HTR-8/SVneo (cell line): Measurements from ENCODE around the gene MAL.

Source experiments
- DNase-seq: peaks from one replicate; pipeline ENCODE4 v3.0.0; 2011; ENCODE audit warnings: low spot score, mixed read lengths; ENCODE audit not compliant: insufficient read length
- FAIRE-seq: peaks from 2 replicates; lab custom pipeline; 2011; peaks lifted over from hg19 to GRCh38; lab: Jason Lieb, UNC

MAL gene

DNA sequence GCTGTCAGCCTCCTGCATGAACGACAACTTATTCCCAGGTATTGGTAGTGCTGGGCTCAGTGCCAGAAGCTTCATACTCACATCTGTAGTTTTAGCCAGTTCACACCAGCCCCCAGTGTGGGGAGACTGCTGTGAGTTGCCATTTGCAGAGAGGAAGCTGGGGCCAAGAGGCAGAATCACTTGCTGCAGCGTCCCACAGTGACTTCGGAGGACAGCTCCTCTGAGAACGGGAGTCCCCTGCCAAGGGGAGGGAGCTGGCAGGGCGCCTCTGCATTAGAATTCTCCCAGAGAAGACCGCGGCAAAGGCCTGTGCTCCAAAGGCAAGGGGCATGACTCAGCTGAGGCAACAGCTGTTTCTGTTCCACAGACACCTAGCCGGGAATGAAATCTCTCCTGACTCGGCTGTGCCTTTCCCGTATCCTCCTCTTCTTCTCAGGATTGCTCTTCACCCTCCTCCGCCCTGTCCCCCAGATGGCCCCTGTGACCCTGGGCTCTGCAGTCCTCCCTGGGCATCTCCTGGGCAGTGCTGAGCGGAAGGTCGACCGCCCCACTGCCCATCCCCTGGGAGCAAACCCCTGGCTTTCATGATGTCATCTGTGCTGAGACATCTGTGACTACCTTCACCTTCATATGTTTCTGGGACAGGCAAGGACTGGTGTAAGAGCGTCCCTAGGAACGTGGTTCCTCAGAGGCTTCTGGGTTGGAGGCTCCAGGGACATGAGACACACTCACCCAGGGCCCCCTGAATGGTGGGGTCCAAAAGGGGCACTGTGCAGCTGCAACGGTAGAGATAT, 18.0 kb downstream of the MAL start:
- FAIRE-seq (peak; percentile 31), DNase-seq (peak; percentile 57)

DNA sequence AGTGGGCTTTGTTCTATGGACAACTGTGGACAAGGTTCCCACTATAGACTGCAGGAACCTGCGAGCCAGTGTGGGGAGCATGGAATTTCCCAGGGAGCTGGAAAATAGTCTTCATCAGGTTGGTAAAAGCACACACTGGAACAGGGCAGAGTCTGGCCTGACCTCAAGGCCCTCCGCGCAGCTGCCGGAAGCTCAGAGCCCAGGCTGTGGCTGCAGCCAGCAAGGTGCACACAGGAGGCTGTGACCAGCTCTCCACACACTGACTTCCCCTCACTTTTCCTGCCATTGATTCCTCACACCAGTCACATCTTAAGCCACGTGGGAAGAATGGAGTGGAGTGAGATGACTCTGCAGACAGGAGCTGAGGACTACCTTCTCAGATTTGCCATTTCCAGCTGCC, 19.1 kb downstream of the MAL start:
- no peak for FAIRE-seq
- no peak for DNase-seq

DNA sequence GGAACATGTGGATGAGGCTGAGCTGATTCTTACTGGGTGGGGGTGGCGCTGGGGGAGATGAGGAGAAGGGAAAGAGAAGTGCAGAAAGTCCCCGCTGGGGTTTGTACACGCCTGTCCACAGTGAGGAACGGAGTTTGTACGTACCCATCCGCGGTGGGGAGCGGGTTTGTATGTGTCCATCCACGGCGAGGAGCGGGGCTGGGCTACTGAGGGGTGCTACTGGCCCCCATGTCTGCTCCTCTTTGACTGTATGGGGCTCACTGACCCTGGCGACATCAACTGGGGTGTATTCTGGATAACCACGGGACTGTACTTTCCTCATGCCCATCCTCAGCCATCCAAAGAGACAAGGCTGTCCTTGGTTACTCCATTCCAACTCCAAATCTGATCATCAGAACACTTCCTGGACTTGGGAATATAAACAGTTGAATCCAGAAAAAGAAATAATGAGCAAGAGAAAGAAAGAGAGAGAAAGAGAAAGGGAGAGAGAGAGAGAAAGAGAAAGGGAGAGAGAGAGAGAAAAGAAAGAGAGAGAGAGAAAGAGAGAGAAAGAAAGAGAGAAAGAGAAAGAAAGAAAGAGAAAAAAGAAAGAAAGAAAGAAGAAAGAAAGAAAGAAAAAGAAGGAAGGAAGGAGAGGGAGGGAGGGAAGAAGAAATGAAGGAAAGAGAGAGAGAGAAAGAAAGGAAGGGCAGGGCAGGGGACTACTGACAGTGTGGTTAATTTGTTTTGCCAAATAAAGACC, 21.0 kb downstream of the MAL start:
- DNase-seq (no peak), FAIRE-seq (no peak)

DNA sequence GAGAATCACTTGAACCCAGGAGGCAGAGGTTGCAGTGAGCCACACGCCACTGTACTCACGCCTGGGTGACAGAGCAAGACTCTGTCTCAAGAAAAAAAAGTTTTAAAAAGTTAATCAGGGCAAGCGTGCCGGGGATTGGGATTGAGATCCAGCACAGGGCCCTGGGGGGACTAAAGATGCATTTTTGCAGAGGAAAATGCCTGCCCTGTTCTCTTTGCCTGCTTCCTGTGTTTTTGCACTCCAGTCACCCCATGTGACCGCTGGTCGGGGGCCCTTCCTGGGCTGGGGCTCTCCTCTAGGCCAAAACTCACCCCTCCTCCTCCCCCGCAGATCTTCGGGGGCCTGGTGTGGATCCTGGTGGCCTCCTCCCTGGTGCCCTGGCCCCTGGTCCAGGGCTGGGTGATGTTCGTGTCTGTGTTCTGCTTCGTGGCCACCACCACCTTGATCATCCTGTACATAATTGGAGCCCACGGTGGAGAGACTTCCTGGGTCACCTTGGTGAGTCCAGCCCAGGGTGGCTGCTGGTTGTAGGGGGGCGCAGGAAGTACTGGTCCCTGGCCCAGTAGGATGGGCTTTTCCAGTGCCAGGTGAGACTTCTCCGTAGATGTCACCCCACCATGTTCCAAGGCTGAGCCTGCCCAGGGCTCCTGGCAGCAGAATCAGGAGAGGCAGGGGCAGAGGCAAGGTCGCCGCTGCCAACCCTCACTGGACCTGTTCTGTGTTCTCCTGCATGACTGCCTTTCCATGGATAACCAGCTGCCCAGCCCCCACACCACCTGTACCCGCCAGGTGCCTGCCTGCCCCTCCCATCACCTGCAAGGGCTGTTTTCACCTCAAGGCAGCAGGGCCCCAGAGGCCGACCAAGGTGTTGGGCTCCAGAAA, 22.4 kb downstream of the MAL start:
- DNase-seq: no peak
- FAIRE-seq: no peak

DNA sequence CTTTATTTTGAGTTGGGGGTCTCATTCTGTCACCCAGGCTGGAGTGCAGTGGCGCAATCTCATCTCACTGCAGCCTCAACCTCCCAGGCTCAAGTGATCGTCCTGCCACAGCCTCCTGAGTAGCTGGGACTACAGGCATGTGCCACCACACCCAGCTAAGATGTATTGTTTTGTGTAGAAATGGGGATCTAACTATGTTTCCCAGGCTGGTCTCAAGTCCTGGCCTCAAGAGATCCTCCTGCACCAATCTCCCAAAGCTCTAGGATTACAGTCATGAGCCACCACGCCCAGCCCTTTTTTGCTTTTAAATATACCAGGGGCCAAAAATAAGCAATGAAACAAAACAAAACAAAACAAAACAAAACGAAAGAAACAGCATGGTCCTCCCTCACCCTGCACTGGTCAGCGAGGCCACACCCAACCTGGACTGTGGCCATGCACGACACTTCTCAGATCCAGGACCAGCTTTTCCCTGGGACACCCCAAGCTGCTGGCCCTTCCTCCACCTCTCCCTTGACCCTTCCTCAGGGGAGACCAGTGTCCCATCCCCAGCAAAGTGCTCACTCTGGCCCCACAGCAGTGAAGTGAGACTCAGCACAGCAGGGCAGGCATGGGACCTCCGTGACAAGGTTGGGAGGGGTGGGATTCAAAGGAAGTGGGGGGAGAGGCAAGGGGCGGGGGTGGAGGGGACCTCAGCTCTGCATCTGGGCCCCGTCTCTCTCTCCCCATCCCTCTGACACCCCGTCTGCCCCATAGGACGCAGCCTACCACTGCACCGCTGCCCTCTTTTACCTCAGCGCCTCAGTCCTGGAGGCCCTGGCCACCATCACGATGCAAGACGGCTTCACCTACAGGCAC, 23.5 kb downstream of the MAL start:
- no peak for DNase-seq
- FAIRE-seq: peak; percentile 28

DNA sequence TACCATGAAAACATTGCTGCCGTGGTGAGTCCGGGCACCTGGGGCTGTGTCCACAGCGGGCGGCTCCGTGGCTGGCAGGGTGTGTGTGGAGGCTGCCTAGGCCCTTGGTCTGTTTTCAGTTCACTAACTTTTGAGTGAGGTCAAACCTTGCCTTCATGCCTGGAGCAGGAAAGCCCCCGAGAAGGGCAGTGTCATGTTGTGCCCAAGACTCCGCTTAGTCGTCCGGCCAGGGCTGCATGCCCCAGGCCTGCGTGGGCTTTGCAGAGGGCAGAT, 24.1 kb downstream of the MAL start:
- FAIRE-seq: no peak

DNA sequence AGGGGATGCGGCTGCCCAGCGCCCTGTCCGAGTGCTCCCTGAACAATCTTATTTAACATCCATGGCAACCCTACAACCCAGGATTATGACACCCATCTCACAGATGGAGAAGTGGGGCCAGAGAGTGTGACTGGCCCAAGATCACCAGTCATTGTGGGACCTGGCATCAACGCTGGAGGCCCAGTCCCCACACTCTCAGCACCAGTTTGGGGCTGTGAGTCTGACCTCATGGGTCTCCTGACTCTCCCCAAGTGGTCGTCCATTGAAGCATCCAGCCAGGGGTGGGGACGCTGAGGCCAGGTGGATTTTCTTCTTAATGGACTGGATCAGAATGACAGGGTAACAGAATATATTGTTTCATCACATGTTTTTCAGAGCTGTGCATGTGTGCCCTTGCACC, 24.5 kb downstream of the MAL start:
- DNase-seq: no peak
- FAIRE-seq: no peak

More for the DNA sequence above, 24.1 kb downstream of the MAL start:
- no peak for DNase-seq

DNA sequence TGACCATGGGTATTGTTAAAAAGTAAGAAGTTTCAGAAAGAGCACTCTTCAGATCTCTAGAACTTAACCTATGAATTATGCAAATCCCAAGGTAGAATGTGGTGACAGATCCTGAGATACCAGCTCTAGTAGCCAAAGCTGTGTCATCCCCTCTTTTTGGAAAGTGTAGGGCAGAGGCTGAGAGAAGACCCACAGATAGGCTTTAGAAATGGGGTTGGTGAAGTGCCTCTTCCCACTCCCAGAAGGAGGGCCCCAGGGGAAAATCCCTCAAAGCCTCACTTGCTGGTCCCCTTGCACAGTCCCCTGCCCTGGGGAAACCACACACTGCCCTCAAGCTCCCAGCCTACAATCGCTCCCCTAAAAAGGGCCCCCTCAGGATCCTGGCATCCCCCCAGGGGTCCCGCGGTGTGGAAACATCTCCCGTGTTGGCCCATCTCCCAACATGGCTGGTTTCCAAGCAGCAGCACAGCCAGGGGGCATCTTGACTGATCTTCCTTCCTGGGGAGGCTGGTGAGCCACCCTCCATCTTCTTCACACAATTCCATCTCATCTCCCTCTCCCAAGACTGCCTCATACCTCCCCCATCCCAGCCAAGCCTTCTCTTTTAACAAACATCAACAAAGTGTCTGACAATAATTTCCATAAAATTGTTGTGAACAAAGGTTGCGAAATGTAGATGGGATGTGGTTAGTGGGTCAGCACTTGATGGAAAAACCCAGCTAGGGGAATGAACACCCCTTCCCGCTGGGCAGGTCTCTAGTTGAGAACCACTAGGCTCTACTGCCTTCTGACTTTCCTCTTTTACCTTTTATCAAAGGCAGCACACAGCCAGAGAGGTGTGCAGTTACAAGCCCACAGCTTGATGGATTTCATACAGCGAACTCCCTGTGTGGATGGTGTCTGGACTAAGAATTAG, 25.1 kb downstream of the MAL start:
- no peak for DNase-seq
- no peak for FAIRE-seq

DNA sequence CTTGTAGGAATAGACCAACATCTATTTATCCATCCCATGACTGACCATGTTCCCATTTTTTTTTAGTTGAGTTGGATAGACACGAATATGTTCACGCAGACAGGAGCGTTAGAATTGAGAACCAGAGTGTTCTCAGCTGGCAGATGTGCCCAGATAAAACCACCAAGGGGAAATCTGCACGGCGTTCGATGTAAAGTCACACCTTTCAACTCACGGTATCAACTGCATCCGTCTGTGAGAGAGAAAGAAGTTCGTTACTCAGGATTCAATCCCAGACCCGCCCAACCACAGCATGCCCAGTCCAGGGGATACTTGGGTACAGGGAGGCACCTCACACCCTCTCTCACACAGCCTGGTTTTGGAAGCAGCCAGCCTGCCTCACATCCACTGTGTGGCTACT, 26.1 kb downstream of the MAL start:
- FAIRE-seq (no peak), DNase-seq (no peak)

DNA sequence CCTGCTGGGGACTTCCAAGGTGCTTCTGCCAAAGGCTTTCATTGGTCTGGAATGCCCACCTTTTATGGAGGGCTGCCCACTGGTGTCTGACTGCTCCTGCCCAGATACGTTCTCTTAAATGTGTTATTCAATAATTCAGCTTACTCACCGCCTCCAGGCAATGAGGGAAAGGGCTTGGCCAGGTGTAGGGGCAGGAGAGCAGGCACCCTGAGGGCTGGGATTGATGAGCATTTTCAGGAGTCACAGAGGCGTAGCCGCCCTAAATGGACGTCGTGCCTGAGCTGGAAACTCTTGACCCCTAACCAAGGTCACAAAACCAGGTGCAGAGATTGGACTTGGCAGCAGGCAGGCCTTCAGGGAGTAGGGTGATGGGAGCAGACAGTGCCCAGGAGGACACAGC, 26.8 kb downstream of the MAL start:
- FAIRE-seq: no peak

DNA sequence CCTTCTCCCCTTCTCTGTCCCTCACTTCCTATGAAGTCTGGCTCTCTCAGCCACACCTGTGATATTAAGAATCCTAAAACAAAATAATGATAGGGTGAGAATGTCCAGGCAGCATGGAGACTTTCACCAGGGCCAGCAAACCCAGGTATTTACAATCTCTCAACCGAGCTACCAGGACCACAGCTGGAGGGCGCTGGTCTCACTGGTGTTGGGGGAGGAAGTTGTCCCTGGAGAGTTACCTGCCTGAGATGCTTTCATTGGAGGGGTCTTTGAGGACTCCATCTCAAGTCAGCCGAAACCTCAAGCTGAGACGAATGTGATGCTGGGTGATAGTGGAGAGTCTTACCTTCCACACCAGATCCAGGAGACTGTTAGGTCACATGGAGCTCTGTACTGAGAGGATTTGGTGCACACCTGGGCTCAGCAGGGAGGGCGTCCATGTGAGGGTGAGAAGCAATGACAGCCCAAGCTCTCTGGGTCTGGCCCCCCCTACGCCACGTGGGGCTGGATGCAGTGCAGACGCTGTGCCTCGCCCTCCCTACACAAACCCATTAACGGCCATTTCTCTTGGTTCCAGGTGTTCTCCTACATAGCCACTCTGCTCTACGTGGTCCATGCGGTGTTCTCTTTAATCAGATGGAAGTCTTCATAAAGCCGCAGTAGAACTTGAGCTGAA, 27.4 kb downstream of the MAL start:
- no peak for DNase-seq
- FAIRE-seq: no peak

More for the DNA sequence above, 26.8 kb downstream of the MAL start:
- DNase-seq: no peak

DNA sequence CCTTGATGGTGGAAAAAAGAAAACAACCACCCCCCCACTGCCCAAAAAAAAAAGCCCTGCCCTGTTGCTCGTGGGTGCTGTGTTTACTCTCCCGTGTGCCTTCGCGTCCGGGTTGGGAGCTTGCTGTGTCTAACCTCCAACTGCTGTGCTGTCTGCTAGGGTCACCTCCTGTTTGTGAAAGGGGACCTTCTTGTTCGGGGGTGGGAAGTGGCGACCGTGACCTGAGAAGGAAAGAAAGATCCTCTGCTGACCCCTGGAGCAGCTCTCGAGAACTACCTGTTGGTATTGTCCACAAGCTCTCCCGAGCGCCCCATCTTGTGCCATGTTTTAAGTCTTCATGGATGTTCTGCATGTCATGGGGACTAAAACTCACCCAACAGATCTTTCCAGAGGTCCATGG, 28.0 kb downstream of the MAL start:
- DNase-seq (no peak), FAIRE-seq (no peak)

DNA sequence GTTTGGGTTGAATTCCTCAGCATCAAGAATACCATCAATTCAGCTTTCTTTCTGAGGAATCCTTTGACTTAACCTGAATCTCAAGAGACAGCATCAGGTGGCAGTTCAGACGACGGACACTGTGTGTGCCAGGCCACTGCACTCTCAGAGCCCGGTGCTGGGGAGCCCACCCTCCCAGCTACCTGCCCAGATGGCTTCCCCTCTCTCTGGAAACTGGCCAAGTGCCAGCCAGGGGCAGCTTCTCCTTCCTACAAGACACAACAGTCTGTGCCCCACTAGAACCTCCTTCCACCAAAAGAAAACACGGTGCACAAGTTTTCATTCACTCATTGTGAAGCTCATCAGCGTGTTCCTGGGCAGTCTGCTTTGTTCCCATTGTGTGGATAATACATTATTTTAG, 28.5 kb downstream of the MAL start:
- FAIRE-seq: no peak
- no peak for DNase-seq

DNA sequence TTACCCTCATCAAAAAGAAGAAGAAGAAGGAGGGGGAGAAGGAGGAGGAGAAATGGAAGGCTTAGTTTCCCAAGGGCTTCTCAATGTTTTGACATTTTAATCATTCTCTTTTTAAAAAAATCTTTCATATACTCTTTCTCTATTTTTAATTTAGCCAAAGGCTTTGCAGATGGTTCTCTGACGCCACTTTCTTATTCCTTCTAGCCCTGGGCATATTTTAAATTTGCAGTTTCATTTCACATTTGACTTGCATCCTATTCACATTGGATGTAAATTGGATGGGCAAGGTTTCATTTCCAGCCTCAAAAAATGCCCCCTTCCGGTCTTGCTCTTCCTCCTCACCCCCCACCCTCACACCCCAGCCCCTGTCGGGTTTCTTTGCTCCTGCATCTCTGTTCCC, 29.8 kb downstream of the MAL start:
- no peak for FAIRE-seq

DNA sequence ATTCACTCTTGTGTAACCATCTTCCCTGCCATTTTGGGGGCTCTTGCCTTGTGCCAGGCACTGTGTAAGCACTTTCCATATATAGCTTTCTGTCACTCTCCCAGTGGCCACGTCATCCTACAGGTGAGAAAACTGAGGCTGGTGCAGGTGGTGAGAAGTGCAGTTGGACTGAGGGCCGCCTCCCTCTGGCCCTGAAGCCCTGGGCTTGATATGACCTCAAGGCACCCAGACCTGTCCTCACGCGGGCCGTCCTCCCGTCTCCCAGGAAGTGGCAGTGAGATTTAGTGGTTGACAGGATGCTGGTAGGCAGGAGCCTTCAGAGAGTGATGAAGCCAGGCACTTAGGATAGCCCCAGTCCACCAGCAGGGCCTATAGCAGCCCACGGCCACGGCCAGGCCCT, 30.5 kb downstream of the MAL start:
- DNase-seq (no peak), FAIRE-seq (no peak)

More for the DNA sequence above, 29.8 kb downstream of the MAL start:
- no peak for DNase-seq

DNA sequence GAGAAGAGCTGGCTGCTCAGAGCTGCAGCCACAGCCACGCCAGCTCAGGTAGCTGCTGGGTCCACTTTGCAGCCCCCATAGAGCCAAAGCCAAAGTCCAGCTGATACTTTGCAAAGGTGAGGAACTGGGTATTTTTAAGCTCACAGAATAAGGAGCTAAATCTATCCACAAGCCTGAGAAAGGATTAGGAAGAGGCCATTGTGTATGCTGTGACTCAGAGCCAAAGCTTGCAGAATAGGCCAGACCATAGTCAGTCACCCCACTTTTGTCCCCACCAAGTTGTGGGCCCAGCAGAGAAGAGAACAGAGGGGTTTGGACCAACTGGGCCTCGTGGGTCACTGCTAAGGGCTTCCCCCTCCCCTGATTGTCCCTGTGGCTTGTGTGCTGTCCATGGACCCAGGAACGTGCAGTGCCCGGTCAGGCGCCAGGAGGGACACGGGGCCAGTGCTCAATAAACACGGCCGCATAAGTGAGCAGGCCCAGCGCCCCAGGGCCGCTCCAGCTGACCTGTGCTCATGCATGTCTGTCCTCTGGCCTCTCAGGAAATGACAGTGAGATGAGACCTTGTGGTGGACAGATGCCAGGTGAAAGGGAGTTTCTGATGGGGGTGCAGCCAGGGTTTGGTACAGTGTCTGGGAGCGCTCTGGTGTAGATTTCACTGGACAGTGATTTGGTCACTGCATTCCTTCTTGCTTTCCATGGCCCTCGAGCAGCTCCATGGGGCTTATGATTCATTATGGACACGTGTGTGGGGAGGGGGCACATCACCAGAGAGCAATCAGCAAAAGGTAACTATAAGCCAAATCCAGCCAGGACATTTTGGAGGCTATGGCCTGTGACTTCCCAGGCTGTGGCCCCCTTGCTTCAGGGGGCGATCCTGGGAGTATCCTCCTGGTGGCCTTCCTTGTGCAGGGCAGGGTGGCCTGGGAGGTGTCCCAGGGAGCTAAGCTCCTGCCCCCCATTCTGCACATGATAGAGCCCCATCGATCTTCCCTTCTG, 31.3 kb downstream of the MAL start:
- DNase-seq (no peak), FAIRE-seq (peak; percentile 16)
